ENCODE measurements around the gene ZDHHC9.

ZDHHC9 gene

DNA sequence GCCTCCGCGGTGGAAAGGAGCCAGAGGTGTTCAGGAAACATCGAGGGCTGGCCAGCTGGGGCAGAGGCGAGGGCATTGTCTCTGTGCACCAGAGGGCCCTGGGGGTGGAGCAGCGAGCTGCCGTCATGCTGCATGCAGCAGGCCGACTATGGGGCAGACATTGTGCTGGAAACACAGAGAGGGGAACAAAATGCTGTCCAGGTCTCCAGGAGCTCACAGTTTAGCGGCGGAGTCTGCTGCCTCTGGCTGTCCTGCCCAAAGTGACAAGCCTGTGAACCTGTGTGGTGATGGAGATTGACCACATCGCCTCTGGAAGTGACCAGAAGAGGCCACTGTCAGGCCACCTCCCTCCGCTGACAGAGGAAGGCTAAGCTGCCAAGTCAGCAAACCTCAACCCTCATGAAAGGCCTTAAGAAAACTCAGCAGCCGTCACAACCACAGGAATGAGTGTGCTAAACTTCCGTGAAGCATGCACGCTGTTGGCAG is 84.1 kb downstream of the ZDHHC9 start:
- Histone ChIP-seq H3K9me2 (replicated peaks; ENCODE audit: low read depth, low read length) (no peaks in the 10 kb centered on the region), H3K4me3 (ENCODE audit: low read length, poor library complexity, severe bottlenecking) (peak overlapping the region; percentile 54), H3K4me1 (ENCODE audit: insufficient read depth, low read length, poor library complexity, severe bottlenecking) (peaks cover 43% of the 10 kb centered on the region), H3K79me2 (ENCODE audit: insufficient read depth, low read length) (no peaks in the 10 kb centered on the region), H2AFZ (ENCODE audit: low read length) (peak overlapping the region; percentile 69), H3K9ac (ENCODE audit: low read depth, low read length, poor library complexity, severe bottlenecking) (peak overlapping the region; percentile 60), H4K20me1 (ENCODE audit: insufficient read depth, low read length, poor library complexity, severe bottlenecking) (no peaks in the 10 kb centered on the region), H3F3A (ENCODE audit: low read depth) (no peaks in the 10 kb centered on the region), H3K4me2 (ENCODE audit: low read depth, low read length, poor library complexity, severe bottlenecking) (peak overlapping the region; percentile 71), H3K27me3 (ENCODE audit: insufficient read depth, low read length, poor library complexity, severe bottlenecking) (no peaks in the 10 kb centered on the region), H3K9me3 (ENCODE audit: insufficient read depth, low read depth, low read length) (no peaks in the 10 kb centered on the region), H3K36me3 (ENCODE audit: insufficient read depth, low read length) (no peaks in the 10 kb centered on the region)
- TF ChIP-seq EZH2phosphoT487 (IDR thresholded peaks at IDR 0.05; ENCODE audit: borderline replicate concordance) = no peak
- TF ChIP-seq, protein P1, sequence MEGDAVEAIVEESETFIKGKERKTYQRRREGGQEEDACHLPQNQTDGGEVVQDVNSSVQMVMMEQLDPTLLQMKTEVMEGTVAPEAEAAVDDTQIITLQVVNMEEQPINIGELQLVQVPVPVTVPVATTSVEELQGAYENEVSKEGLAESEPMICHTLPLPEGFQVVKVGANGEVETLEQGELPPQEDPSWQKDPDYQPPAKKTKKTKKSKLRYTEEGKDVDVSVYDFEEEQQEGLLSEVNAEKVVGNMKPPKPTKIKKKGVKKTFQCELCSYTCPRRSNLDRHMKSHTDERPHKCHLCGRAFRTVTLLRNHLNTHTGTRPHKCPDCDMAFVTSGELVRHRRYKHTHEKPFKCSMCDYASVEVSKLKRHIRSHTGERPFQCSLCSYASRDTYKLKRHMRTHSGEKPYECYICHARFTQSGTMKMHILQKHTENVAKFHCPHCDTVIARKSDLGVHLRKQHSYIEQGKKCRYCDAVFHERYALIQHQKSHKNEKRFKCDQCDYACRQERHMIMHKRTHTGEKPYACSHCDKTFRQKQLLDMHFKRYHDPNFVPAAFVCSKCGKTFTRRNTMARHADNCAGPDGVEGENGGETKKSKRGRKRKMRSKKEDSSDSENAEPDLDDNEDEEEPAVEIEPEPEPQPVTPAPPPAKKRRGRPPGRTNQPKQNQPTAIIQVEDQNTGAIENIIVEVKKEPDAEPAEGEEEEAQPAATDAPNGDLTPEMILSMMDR (conservative IDR thresholded peaks at IDR 0.05; ENCODE audit: low read length) = peak; percentile 32

DNA sequence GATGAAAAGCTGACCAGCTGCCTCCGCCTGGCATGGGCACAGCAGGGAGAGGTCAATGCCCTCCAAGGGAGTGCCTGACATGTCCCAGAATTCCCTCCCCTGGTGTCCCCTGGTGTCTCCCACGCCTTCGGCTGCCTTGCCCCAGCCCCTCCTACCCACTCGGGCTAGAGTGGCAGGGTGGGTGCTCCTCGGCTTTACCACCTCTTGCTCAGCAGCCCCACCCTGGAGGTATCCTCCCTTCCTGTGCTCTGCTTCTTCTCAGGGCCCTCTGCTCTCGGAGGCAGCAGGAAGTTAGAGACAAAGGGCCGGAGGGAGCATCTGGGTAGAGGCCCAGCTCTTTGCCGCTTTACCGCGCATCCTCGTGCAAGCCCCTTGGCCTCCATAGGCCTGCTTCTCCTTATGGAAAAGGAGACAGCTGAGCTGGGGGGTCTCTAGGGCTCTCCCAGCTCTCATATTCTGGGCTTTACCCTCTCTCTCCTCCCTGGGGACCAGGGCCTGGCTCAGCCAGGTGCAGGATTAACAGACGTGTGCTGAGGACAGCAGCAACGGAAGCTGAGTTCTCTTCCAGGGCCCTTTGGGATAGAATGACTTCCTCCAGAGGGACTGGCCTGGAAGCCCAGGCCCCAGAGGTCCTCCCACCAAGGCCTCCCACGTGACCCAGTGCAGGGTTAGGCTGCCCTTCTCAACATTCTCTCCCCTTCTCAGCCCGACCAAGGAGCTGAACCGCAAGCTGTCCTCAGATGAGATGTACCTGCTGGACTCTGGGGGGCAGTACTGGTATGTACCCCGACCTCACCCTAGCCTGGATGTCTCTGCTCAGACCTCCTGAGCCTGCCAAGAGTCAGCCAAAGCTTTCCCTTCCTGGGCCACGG is 87.7 kb downstream of the ZDHHC9 start:
- Histone ChIP-seq H3K4me1 (ENCODE audit: insufficient read depth, low read length, poor library complexity, severe bottlenecking) (peaks cover 33% of the 10 kb centered on the region), H3F3A (ENCODE audit: low read depth) (no peaks in the 10 kb centered on the region), H3K9me3 (ENCODE audit: insufficient read depth, low read depth, low read length) (no peaks in the 10 kb centered on the region), H3K9ac (ENCODE audit: low read depth, low read length, poor library complexity, severe bottlenecking) (no peak overlapping the region), H4K20me1 (ENCODE audit: insufficient read depth, low read length, poor library complexity, severe bottlenecking) (no peaks in the 10 kb centered on the region), H3K36me3 (ENCODE audit: insufficient read depth, low read length) (no peaks in the 10 kb centered on the region), H3K4me2 (ENCODE audit: low read depth, low read length, poor library complexity, severe bottlenecking) (no peak overlapping the region), H3K4me3 (ENCODE audit: low read length, poor library complexity, severe bottlenecking) (no peak overlapping the region), H3K9me2 (replicated peaks; ENCODE audit: low read depth, low read length) (no peaks in the 10 kb centered on the region), H3K27me3 (ENCODE audit: insufficient read depth, low read length, poor library complexity, severe bottlenecking) (no peaks in the 10 kb centered on the region), H2AFZ (ENCODE audit: low read length) (no peak overlapping the region), H3K79me2 (ENCODE audit: insufficient read depth, low read length) (no peaks in the 10 kb centered on the region)
- TF ChIP-seq EZH2phosphoT487 (IDR thresholded peaks at IDR 0.05; ENCODE audit: borderline replicate concordance) = no peak
- TF ChIP-seq, protein P1 (conservative IDR thresholded peaks at IDR 0.05; ENCODE audit: low read length) = peak; percentile 57

DNA sequence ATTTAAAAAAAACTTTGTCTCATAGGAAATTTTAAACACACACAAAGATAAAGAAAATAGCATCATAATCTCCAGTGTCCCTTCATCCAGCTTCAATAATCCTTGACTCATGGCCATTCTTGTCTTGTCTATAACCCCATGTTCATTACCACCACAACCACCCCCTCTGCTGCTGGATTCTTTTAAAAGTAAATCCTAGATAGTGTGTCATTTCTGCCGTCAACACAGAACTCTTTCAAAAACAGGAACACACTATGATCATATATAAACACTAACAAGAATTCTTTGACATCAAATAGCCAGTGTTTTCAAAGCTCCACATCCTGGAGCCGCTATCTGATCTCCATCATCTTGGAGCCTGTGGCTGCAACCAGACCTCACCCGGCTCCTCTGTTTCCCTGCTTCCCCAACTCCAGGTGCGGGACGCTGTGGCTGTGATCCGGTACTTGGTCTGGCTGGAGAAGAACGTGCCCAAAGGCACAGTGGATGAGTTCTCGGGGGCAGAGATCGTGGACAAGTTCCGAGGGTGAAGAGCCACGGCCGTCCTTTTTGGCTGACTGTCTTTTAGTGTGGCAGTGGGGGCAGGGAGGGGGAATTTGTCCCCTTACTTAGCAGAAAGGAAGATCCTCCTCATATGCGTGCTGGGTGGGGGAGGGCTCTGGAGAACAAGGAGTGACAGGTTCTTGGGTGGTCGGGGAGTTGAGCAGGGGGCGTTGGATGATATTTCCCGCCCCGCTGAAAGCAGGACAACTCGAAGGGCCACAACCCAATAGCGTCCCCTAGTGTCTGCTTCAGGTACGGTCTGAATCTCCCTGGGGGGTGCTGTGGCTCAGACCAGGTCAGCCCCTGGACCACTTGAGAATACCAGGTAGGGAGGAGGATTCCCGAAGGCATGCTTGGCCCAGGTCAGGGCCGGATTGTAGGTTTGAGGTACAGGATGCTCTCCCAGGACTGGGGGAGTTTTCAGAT is 89.3 kb downstream of the ZDHHC9 start:
- Histone ChIP-seq H3K4me1 (ENCODE audit: insufficient read depth, low read length, poor library complexity, severe bottlenecking) (peaks cover 16% of the 10 kb centered on the region), H3K9me2 (replicated peaks; ENCODE audit: low read depth, low read length) (no peaks in the 10 kb centered on the region), H3K27me3 (ENCODE audit: insufficient read depth, low read length, poor library complexity, severe bottlenecking) (no peaks in the 10 kb centered on the region), H2AFZ (ENCODE audit: low read length) (no peak overlapping the region), H4K20me1 (ENCODE audit: insufficient read depth, low read length, poor library complexity, severe bottlenecking) (no peaks in the 10 kb centered on the region), H3K79me2 (ENCODE audit: insufficient read depth, low read length) (no peaks in the 10 kb centered on the region), H3K9ac (ENCODE audit: low read depth, low read length, poor library complexity, severe bottlenecking) (no peak overlapping the region), H3K4me2 (ENCODE audit: low read depth, low read length, poor library complexity, severe bottlenecking) (no peak overlapping the region), H3K36me3 (ENCODE audit: insufficient read depth, low read length) (no peaks in the 10 kb centered on the region), H3K4me3 (ENCODE audit: low read length, poor library complexity, severe bottlenecking) (no peak overlapping the region), H3F3A (ENCODE audit: low read depth) (no peaks in the 10 kb centered on the region), H3K9me3 (ENCODE audit: insufficient read depth, low read depth, low read length) (no peaks in the 10 kb centered on the region)
- no peak for TF ChIP-seq EZH2phosphoT487 (IDR thresholded peaks at IDR 0.05; ENCODE audit: borderline replicate concordance)
- TF ChIP-seq, protein P1 (conservative IDR thresholded peaks at IDR 0.05; ENCODE audit: low read length) = peak; percentile 72
